Esophagus squamous epithelium (tissue), 5 donors: ENCODE results near the gene HSPG2. TPM values are rescaled to one million over a fixed set of nuclear protein-coding genes. Genes with fewer than 3 reads are reported as not detected.

Experiments
- DNase-seq: peaks from one replicate; lab custom pipeline; 2025; lab: John Stamatoyannopoulos, UW
- H3K27ac ChIP-seq, 4 donors: fragments of 200-600 bp; sonication (generic); one replicate each; pipeline ENCODE4 v1.5.1; 2016 to 2019; ENCODE audit warnings: mild to moderate bottlenecking in 1 of 4
- H3K27me3 ChIP-seq, 4 donors: fragments of 200-600 bp; sonication (generic); 1 replicate in 3 of 4; 2 replicates in 1 of 4; pipeline versions ENCODE4 v1.5.1 to v1.6.0; 2017 to 2021; ENCODE audit warnings: antibody characterized with exemption in 1 of 4
- H3K36me3 ChIP-seq, 3 donors: fragments of 200-600 bp; sonication (generic); one replicate each; pipeline ENCODE4 v1.5.1; 2016 to 2019
- H3K4me1 ChIP-seq, 3 donors: fragments of 200-600 bp; sonication (generic); one replicate each; pipeline ENCODE4 v1.5.1; 2017 to 2019
- H3K4me3 ChIP-seq, 4 donors: fragments of 200-600 bp; sonication (generic); 1 replicate in 3 of 4; 2 replicates in 1 of 4; pipeline ENCODE4 v1.5.1; 2016 to 2019; ENCODE audit warnings: mild to moderate bottlenecking in 2 of 4, moderate library complexity in 1 of 4
- H3K9me3 ChIP-seq, 3 donors: fragments of 200-600 bp; sonication (generic); one replicate each; pipeline ENCODE4 v1.5.1; 2016 to 2019
- CTCF ChIP-seq, 6 experiments: fragments of 450-650 bp in 4 of 6; fragments of 200-600 bp in 2 of 6; sonication (generic) in 2 of 6; IDR thresholded peaks; one replicate each; pipeline ENCODE4 v1.5.1; 2016 to 2019; ENCODE audit warnings: antibody characterized with exemption in 6 of 6, mild to moderate bottlenecking in 4 of 6, moderate library complexity in 4 of 6
- POLR2A ChIP-seq, 4 donors: fragments of 450-650 bp; IDR thresholded peaks; one replicate each; pipeline ENCODE4 v1.6.1; 2017; ENCODE audit warnings: antibody characterized with exemption in 4 of 4, mild to moderate bottlenecking in 4 of 4, moderate library complexity in 3 of 4
- WGBS, 2 donors: methylation state at CpG; one replicate each; pipeline ENCODE4 v1.1.5; 2018; 5-methylcytosine and 5-hydroxymethylcytosine counted together
- intact Hi-C: fragments of 100-400 bp; cut with DNase I; formaldehyde crosslinking; loops from one replicate; pipeline ENCODE4 v1.15.0; 2022
- total RNA-seq, 4 donors: library from RNA; depleted of rRNA; stranded (reverse); fragments of >200 nt; gene quantifications; one replicate each; pipeline ENCODE4 v1.1.0, GENCODE V29; 2016
- donor health status: DM: yes; HTN: yes; CAD: no.

The HSPG2 gene
- total RNA-seq, 4 donors from 2014 or later = 44.9 to 107 (median 54.2) TPM

DNA sequence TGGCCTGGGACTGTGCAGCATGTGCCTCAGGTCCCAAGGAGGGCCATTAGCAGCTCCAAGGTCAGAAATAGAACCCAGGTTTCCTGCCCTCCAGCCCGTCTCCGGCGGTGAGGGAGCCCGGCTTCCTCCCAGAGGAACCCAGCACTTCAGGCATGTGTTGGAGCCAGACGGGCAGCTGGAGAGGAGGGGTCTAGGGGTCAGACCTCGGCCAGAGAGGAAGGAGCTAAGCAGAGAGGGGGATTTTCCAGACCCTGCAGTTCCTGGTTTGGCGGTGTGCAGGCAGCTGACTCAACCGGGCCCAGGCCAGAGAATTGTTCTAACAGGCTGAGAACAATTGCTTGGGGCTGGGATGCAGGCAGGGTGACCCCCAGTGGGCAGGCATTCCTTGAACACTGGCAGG is 37.1 kb downstream of the HSPG2 start:
- H3K4me3 ChIP-seq = no peak overlapping the region
- WGBS, 2 donors = 21 to 30% methylated on average over 2 to 3 of the region's 8 CpGs
- no peak for TF ChIP-seq POLR2A (IDR thresholded peaks at IDR 0.05)
- no peak for TF ChIP-seq CTCF (IDR thresholded peaks at IDR 0.05)
- no peaks in the 10 kb centered on the region for H3K27me3 ChIP-seq
- H3K27ac ChIP-seq = peak overlapping the region; percentile 41 to 97 (median 90)
- H3K36me3 ChIP-seq = peaks cover 0 to 17% (median 3%) of the 10 kb centered on the region in 3 donors
- DNase-seq = no peak
- H3K9me3 ChIP-seq = no peaks in the 10 kb centered on the region
- peaks cover 37 to 100% (median 93%) of the 10 kb centered on the region in 3 donors for H3K4me1 ChIP-seq
- intact Hi-C loops = no loop called here

GRCh38 chr1:21899267-21899810 is 37.8 kb downstream of the HSPG2 start:
- peak overlapping the region; percentile 41 to 97 (median 90) for H3K27ac ChIP-seq
- TF ChIP-seq POLR2A (IDR thresholded peaks at IDR 0.05) (no peak), CTCF (IDR thresholded peaks at IDR 0.05) (no peak)
- peaks cover 0 to 24% (median 3%) of the 10 kb centered on the region in 3 donors for H3K36me3 ChIP-seq
- H3K9me3 ChIP-seq = no peaks in the 10 kb centered on the region
- WGBS, 2 donors = 57 to 82% methylated on average over 1 to 2 of the region's 4 CpGs
- DNase-seq = no peak
- H3K4me3 ChIP-seq = no peak overlapping the region
- H3K4me1 ChIP-seq = peaks cover 32 to 100% (median 92%) of the 10 kb centered on the region in 3 donors
- intact Hi-C loops = no loop called here
- H3K27me3 ChIP-seq = no peaks in the 10 kb centered on the region

DNA sequence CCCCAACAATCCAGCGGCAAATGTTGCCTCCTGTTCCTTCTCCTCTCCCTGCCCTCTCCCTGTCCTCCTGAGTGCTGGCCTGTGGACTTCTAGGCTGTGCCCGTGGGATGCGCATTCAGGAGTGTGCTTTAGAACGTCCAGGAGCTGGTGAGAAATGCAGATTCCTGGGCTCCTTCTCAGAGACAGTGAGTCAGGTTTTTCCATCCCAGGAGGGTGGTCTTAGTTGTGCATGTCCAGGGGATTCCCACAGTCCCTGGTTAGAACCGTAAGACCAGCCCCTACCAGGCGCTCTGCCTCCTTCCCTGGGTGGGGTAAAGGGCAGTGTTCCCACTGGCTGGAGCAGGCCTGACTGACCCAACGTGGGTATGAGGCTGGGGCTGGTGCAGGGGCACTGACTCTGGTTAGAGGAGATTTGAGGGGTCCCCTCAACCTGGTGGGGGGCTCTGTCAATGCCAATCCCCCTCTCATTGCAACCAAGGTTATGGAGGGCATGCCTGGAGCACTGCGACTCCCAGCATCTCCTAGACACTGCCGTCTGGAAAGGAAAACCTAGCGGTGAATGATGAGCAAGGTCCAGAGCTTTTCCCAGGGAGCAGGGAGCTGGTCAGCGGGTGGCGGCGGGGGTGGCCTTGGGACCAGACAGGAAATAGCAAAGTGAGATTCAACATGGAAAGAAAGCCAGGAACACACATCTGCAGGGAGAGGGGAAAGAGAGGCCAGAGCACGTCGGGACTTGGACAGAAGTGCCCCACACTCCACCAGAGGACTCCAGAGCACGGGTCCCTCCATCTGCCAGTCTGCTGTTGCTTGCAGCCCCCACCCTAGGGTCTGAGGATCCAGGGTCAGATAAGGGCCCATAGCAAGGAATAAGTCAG is 38.5 kb downstream of the HSPG2 start:
- Histone ChIP-seq H3K9me3 (no peaks in the 10 kb centered on the region), H3K4me3 (no peak overlapping the region), H3K27me3 (no peaks in the 10 kb centered on the region), H3K4me1 (peaks cover 31 to 98% (median 87%) of the 10 kb centered on the region in 3 donors), H3K27ac (peak overlapping the region; percentile 41 to 97 (median 87)), H3K36me3 (peaks cover 0 to 30% (median 3%) of the 10 kb centered on the region in 3 donors)
- TF ChIP-seq CTCF (IDR thresholded peaks at IDR 0.05) = no peak
- TF ChIP-seq POLR2A (IDR thresholded peaks at IDR 0.05) = no peak
- intact Hi-C loops = no loop called here
- WGBS, 2 donors = 53 to 78% methylated on average over 8 to 11 of the region's 16 CpGs
- DNase-seq = no peak

DNA sequence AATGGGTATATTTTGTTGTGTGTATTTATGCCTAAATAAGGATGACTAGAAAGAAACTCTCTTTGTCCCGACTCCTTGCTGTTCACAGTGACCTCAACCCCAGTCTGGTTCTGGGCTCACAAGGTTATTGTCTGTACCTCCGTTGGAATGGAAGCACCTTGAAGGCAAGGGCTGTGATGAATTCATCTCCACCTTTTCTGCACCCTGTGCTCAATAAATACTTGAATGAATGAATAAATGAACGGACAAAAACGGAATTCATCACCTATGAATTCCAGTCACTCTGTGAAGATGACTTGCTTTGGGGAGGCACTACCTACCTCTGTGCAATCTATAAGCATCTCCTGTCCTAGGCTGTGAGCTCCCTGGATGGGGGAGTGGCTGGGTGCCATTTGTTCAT is 39.3 kb downstream of the HSPG2 start:
- H3K27me3 ChIP-seq = no peaks in the 10 kb centered on the region
- H3K36me3 ChIP-seq = peaks cover 0 to 37% (median 3%) of the 10 kb centered on the region in 3 donors
- H3K4me3 ChIP-seq = no peak overlapping the region
- intact Hi-C loops = no loop called here
- H3K9me3 ChIP-seq = no peaks in the 10 kb centered on the region
- 67 to 81% methylated on average over 4 of the region's 4 CpGs for WGBS, 2 donors
- H3K27ac ChIP-seq = peak overlapping the region; percentile 51 to 97 (median 87)
- TF ChIP-seq POLR2A (IDR thresholded peaks at IDR 0.05) (no peak), CTCF (IDR thresholded peaks at IDR 0.05) (no peak)
- peaks cover 31 to 97% (median 80%) of the 10 kb centered on the region in 3 donors for H3K4me1 ChIP-seq
- no peak for DNase-seq
